ENCODE results near the gene ROR1. TPM values are rescaled to one million over a fixed set of nuclear protein-coding genes. Genes with fewer than 3 reads are reported as not detected.

The ROR1 gene
- total and polyA plus RNA-seq, 2 of the 4 experiments (the other 2 are of a cell fraction) = 4.4 to 10.0 TPM

DNA sequence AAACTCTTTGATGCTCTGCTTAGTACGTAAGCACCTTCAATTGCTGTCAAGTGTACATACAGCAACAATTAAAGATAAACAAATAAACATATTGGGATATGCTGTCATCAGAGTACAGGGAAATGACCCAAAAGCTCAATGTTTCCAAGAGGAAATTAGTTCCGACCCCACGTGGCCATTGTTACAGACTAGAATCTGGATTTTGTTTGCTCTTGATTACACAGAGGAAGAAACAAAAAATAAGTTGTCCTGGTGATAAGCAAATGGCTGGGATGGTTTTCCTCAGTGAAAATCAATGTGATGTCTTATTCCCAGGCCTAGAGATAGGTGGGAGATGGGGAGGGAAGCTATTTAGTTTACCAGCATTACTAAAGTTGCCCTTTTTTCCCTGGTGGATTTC is 316.6 kb downstream of the ROR1 start:
- BruUV-seq (replicated peaks) = no TSS peak

More for the DNA sequence above, 316.6 kb downstream of the ROR1 start:
- Histone ChIP-seq H3K23ac (ENCODE audit: low read depth, low read length) (no peak overlapping the region), H2BK20ac (ENCODE audit: low read depth, low read length) (no peak overlapping the region), H3K9me1 (ENCODE audit: insufficient read depth, low read length) (no peaks in the 10 kb centered on the region), H3K27ac (ENCODE audit: insufficient read depth, low read length) (no peak overlapping the region), H3K9me3 (ENCODE audit: control insufficient read depth, insufficient read depth, low read length) (no peaks in the 10 kb centered on the region), H3K27me3 (ENCODE audit: control insufficient read depth, insufficient read depth, low read length) (no peaks in the 10 kb centered on the region; the same call in 1 of the 2 replicates), H3K9ac (ENCODE audit: low read depth, low read length) (no peak overlapping the region), H4K91ac (ENCODE audit: insufficient read depth, low read depth, low read length) (no peak overlapping the region), H2BK15ac (ENCODE audit: low read depth, low read length) (no peak overlapping the region), H3K4ac (ENCODE audit: low read depth, low read length) (no peak overlapping the region), H4K5ac (ENCODE audit: low read depth, low read length) (no peak overlapping the region), H3K4me2 (ENCODE audit: low read depth, low read length) (no peak overlapping the region), H3K4me1 (ENCODE audit: control insufficient read depth, insufficient read depth, low read length) (peaks cover 2% of the 10 kb centered on the region; the same call in 1 of the 2 replicates), H4K8ac (ENCODE audit: low read depth in 2 of 2, low read length in 2 of 2) (no peak overlapping the region), H3K18ac (ENCODE audit: low read depth, low read length) (no peak overlapping the region), H2AK9ac (replicated peaks; ENCODE audit: low read depth, low read length, poor library complexity) (no peak overlapping the region), H4K20me1 (ENCODE audit: insufficient read depth, low read length) (no peaks in the 10 kb centered on the region), H2AFZ (replicated peaks; ENCODE audit: low read length, poor library complexity) (no peak overlapping the region), H3K4me3 (ENCODE audit: insufficient read depth, low read depth, low read length) (no peak overlapping the region), H3K14ac (replicated peaks; ENCODE audit: low read depth, low read length) (no peak overlapping the region), H3K79me1 (ENCODE audit: low read depth in 1 of 2, low read length in 2 of 2) (no peaks in the 10 kb centered on the region), H2BK120ac (ENCODE audit: low read depth, low read length) (no peak overlapping the region), H2BK5ac (ENCODE audit: low read depth, low read length, poor library complexity, severe bottlenecking) (no peak overlapping the region), H2AK5ac (ENCODE audit: low read depth, low read length) (no peak overlapping the region), H3K56ac (ENCODE audit: extremely low read depth, insufficient read depth, low read length) (no peak overlapping the region), H3K36me3 (ENCODE audit: control insufficient read depth, insufficient read depth, low read length) (no peaks in the 10 kb centered on the region)
- dilution Hi-C loops (cut with HindIII; ENCODE audit: low sequenced_read_pairs, unreplicated experiment) (no loop called here), in situ Hi-C loops (cut with MboI; ENCODE audit: low sequenced_read_pairs) (no loop called here), intact Hi-C loops (cut with micrococcal nuclease) (no loop called here)
- CTCF ChIA-PET = no interaction called here
- DNase-seq (no peak), ATAC-seq (ENCODE audit: low read depth) (no peak)
- TF ChIP-seq RCOR1 (IDR thresholded peaks at IDR 0.05; ENCODE audit: insufficient replicate concordance, low read length) = no peak
- no peak for TF ChIP-seq MXI1 (IDR thresholded peaks at IDR 0.05; ENCODE audit: borderline replicate concordance, low read depth, low read length)
- no CpG with 5 or more reads among the region's 3 CpGs for WGBS, 2 experiments (ENCODE audit: extremely low coverage in 2 of 2, insufficient read length in 1 of 2)
- POLR2A ChIA-PET (ENCODE audit: unreplicated experiment) = no interaction called here
